DND-41 (cell line): ENCODE data around the gene PRODH2.

Experiments used
- ATAC-seq: fragments of 200-7000 bp; cut with Tn5 transposase; 3 replicates; pipeline ENCODE4 v1.9.1; 2021; ENCODE audit warnings: low read depth; ENCODE audit not compliant: insufficient read depth
- DNase-seq: peaks from one replicate; pipeline ENCODE4 v3.0.0-alpha.2; 2020
- H2AFZ ChIP-seq: 2 replicates; pipeline ENCODE4 v1.6.0; 2012; ENCODE audit warnings: low read depth, low read length
- H3K27ac ChIP-seq: 2 replicates; pipeline ENCODE4 v1.5.1; 2012; ENCODE audit warnings: low read length, inconsistent platforms
- H3K27me3 ChIP-seq: fragments of 200-600 bp; sonication (generic); 2 replicates; pipeline ENCODE4 v1.6.0; 2012; ENCODE audit warnings: low read length, mild to moderate bottlenecking, inconsistent platforms; ENCODE audit not compliant: insufficient read depth, poor library complexity
- H3K36me3 ChIP-seq: 2 replicates; pipeline ENCODE4 v1.5.1; 2012; ENCODE audit warnings: low read length, inconsistent platforms; ENCODE audit not compliant: insufficient read depth
- H3K4me1 ChIP-seq: 2 replicates; pipeline ENCODE4 v1.5.1; 2012; ENCODE audit warnings: mild to moderate bottlenecking, low read length; ENCODE audit not compliant: insufficient read depth
- H3K4me2 ChIP-seq: 2 replicates; pipeline ENCODE4 v1.6.0; 2012; ENCODE audit warnings: mild to moderate bottlenecking, moderate library complexity, low read length, inconsistent platforms; ENCODE audit not compliant: insufficient read depth
- H3K4me3 ChIP-seq, 2 experiments: fragments of 200-600 bp in 1 of 2; shearing (Covaris generic) in 1 of 2; 2 replicates each; pipeline ENCODE4 v1.5.1; 2012 to 2016; ENCODE audit warnings: inconsistent platforms in 2 of 2, low read length in 2 of 2, mild to moderate bottlenecking in 2 of 2, low read depth in 1 of 2, moderate library complexity in 1 of 2
- H3K79me2 ChIP-seq: 2 replicates; pipeline ENCODE4 v1.6.0; 2012; ENCODE audit warnings: low read length, inconsistent platforms; ENCODE audit not compliant: insufficient read depth
- H3K9ac ChIP-seq: 2 replicates; pipeline ENCODE4 v1.6.0; 2012; ENCODE audit warnings: low read depth, mild to moderate bottlenecking, inconsistent platforms, low read length, moderate library complexity
- H3K9me3 ChIP-seq: 2 replicates; pipeline ENCODE4 v1.5.1; 2012; ENCODE audit warnings: low read length, moderate library complexity, mild to moderate bottlenecking, inconsistent platforms; ENCODE audit not compliant: insufficient read depth, severe bottlenecking
- H4K20me1 ChIP-seq: 2 replicates; pipeline ENCODE4 v1.6.0; 2012; ENCODE audit warnings: low read length; ENCODE audit not compliant: insufficient read depth
- EZH2 ChIP-seq: IDR thresholded peaks from 3 replicates; pipeline ENCODE4 v1.6.1; 2012; ENCODE audit warnings: borderline replicate concordance, low read depth, mild to moderate bottlenecking, moderate library complexity, low read length, inconsistent platforms; ENCODE audit not compliant: severe bottlenecking
- TF ChIP-seq, protein P1 (sequence below): IDR thresholded peaks from 2 replicates; pipeline ENCODE4 v1.5.1; 2012; ENCODE audit warnings: borderline replicate concordance, low read length, moderate library complexity, mild to moderate bottlenecking; ENCODE audit not compliant: poor library complexity, severe bottlenecking; ENCODE audit errors: extremely low read depth

Gene PRODH2

DNA sequence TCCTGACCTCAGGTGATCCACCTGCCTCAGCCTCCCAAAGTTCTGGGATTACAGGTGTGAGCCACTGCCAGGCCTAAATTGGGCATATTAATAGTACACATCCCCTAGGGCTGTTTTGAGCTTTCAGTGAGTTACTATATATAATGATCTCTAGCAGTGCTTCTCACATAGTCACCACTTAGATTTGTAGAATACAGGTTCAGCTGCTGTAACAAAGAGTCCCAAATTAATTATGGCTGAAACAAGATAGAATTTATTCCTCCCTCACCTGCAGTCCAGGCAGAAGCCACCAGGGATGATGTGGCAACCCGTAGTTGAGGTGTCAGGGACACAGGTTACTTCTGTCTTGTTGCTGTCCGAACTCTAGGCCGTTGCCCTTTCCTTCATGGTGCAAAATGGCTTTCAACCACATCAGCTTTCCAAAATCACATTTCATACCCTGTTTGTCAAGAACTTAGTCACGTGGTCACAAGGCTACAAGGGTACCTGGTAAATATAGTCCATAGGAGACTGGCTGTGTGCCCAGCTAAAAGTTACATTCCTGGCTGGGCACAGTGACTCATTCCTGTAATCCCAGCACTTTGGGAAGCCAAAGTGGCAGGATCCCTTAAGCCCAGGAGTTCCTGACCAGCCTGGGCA lies 51.8 kb downstream of the PRODH2 start:
- H3K27me3 ChIP-seq, result no peaks in the 10 kb centered on the region
- ATAC-seq, result no peak
- no peaks in the 10 kb centered on the region for H3K9me3 ChIP-seq
- H3K4me1 ChIP-seq, result peaks cover 26% of the 10 kb centered on the region
- TF ChIP-seq EZH2, result no peak
- TF ChIP-seq, protein P1, sequence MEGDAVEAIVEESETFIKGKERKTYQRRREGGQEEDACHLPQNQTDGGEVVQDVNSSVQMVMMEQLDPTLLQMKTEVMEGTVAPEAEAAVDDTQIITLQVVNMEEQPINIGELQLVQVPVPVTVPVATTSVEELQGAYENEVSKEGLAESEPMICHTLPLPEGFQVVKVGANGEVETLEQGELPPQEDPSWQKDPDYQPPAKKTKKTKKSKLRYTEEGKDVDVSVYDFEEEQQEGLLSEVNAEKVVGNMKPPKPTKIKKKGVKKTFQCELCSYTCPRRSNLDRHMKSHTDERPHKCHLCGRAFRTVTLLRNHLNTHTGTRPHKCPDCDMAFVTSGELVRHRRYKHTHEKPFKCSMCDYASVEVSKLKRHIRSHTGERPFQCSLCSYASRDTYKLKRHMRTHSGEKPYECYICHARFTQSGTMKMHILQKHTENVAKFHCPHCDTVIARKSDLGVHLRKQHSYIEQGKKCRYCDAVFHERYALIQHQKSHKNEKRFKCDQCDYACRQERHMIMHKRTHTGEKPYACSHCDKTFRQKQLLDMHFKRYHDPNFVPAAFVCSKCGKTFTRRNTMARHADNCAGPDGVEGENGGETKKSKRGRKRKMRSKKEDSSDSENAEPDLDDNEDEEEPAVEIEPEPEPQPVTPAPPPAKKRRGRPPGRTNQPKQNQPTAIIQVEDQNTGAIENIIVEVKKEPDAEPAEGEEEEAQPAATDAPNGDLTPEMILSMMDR, result no peak
- H3K4me2 ChIP-seq, result no peak overlapping the region
- no peak overlapping the region for H3K27ac ChIP-seq
- H4K20me1 ChIP-seq, result peaks cover 29% of the 10 kb centered on the region
- peaks cover 30% of the 10 kb centered on the region for H3K79me2 ChIP-seq
- H3K4me3 ChIP-seq, result no peak overlapping the region
- no peak overlapping the region for H2AFZ ChIP-seq
- DNase-seq, result no peak
- H3K36me3 ChIP-seq, result peaks cover 52% of the 10 kb centered on the region
- no peak overlapping the region for H3K9ac ChIP-seq

DNA sequence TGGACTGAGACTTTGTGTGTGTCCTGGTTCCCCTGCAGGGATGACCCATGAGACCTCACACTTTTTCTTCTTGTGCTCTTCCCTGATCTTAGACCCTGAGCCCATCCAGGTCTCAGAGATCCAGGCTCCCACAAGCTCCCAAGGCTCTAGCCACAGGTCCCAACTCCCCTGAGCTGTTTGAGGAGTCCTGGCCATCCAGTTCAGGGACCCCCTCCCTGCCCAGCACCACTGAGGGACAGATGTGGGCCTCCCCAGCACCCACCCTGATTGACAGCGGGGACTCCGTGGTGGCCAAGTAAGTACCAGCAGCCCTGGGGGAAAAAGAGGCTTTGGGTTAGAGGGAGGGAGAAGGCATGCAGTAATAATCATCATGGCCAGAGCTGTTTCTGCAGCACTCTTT lies 52.9 kb downstream of the PRODH2 start:
- Histone ChIP-seq H3K27ac (0 out of 2 replicates have a peak overlapping the region, but pooled peaks have one; percentile 2), H3K9me3 (no peaks in the 10 kb centered on the region), H3K4me2 (peak overlapping the region; percentile 78), H3K79me2 (peaks cover 30% of the 10 kb centered on the region), H3K9ac (peak overlapping the region; percentile 97; the same call in 1 of the 2 replicates), H3K4me3 (peak overlapping the region in 1 of 2 experiments; percentile 91; a peak in 1 of 4 replicates), H2AFZ (no peak overlapping the region), H3K4me1 (peaks cover 26% of the 10 kb centered on the region), H3K27me3 (no peaks in the 10 kb centered on the region), H4K20me1 (peaks cover 24% of the 10 kb centered on the region), H3K36me3 (peaks cover 41% of the 10 kb centered on the region)
- TF ChIP-seq EZH2, result no peak
- TF ChIP-seq, protein P1, result no peak
- no peak for ATAC-seq
- no peak for DNase-seq

DNA sequence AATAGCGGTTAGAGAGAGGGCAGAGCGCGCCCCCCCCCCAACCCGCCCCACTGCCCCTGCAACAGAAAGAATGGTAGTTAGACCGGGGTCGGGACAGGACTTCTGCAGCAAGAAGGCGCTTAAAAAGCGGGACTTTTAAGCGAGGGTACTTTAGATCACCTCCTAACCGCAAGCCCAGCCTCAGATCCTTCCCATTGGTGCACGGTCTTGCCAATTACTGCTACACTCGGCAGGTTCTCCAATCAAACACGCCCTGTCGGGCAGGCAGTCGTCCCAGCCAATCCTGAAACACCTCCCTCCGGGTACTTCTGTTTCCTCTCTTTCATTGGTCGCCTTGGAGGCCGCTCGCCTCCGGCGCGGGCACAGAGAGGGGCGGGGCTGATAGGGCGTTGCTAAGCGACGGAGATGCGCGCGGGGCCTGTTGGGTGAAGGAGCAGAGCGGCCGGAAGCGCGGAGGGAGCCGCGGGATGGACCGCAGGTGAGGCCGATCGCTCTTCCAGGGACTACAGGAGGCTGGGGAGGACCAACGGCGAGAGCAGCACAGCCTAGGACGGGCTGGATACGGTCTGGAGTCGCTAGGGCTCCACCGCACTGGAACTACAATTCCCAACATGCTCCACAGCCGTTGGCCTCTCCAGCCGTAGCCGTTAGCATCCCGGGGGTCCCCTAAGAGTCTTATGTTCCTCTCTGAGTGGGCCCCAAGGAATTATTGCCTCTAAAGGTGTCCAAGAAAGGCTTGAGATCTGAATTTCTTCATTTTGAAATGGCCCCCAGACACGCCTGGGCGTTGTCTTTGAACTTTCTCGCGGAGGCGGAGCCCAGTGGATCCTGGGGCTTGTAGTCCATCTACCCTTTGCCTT lies 54.7 kb downstream of the PRODH2 start, which contains the start of gene PROSER3:
Gene PROSER3, plus strand, starts transcription at position 428 of the 860 bp plus-strand sequence. Its CDS starts 40 bp downstream, at position 468.
- Histone ChIP-seq H3K9me3 (no peaks in the 10 kb centered on the region), H3K4me2 (peak within 1 kb of the TSS; percentile 78), H3K4me3 (peak within 1 kb of the TSS; percentile 91 to 95), H3K4me1 (peaks cover 26% of the 10 kb centered on the region), H3K9ac (peak within 1 kb of the TSS; percentile 97), H2AFZ (peak within 1 kb of the TSS; percentile 98), H3K27ac (peak within 1 kb of the TSS; percentile 99), H3K27me3 (no peaks in the 10 kb centered on the region), H3K36me3 (peaks cover 47% of the 10 kb centered on the region), H4K20me1 (peaks cover 22% of the 10 kb centered on the region), H3K79me2 (peaks cover 30% of the 10 kb centered on the region)
- DNase-seq (peak; percentile 100), ATAC-seq (peak; percentile 97)
- no peak for TF ChIP-seq EZH2
- TF ChIP-seq, protein P1, result peak; percentile 3
